MM.1S (cell line): ENCODE data around the gene CHST1.

Experiments
- DNase-seq: peaks from one replicate; pipeline ENCODE4 v3.0.0-alpha.2; 2015
- H2AFZ ChIP-seq: fragments of 300-600 bp; sonication (generic); 2 replicates; pipeline ENCODE4 v1.6.0; 2016; ENCODE audit warnings: antibody characterized with exemption, low read length
- H3F3A ChIP-seq: fragments of 300-600 bp; sonication (generic); 2 replicates; pipeline ENCODE4 v1.6.1; 2016; ENCODE audit warnings: mild to moderate bottlenecking, antibody characterized with exemption, low read length, moderate library complexity, mixed read lengths; ENCODE audit not compliant: insufficient read depth
- H3K27ac ChIP-seq: fragments of 300-600 bp; sonication (generic); 2 replicates; pipeline ENCODE4 v1.5.1; 2016; ENCODE audit warnings: mild to moderate bottlenecking, low read length
- H3K27me3 ChIP-seq: fragments of 300-600 bp; sonication (generic); replicated peaks from 2 replicates; pipeline ENCODE4 v1.6.0; 2016; ENCODE audit warnings: low read length; ENCODE audit not compliant: insufficient read depth
- H3K36me3 ChIP-seq: fragments of 300-600 bp; sonication (generic); replicated peaks from 2 replicates; pipeline ENCODE4 v1.6.1; 2016; ENCODE audit warnings: mild to moderate bottlenecking, low read length, mixed read lengths; ENCODE audit not compliant: insufficient read depth
- H3K4me1 ChIP-seq: fragments of 300-600 bp; sonication (generic); 2 replicates; pipeline ENCODE4 v1.6.1; 2016; ENCODE audit warnings: low read length, mixed read lengths
- H3K4me2 ChIP-seq: fragments of 300-600 bp; sonication (generic); 2 replicates; pipeline ENCODE4 v1.6.0; 2016; ENCODE audit warnings: low read depth, low read length
- H3K4me3 ChIP-seq: fragments of 300-600 bp; sonication (generic); 2 replicates; pipeline ENCODE4 v1.5.1; 2016; ENCODE audit warnings: low read length, mixed read lengths
- H3K79me2 ChIP-seq: fragments of 300-600 bp; sonication (generic); 2 replicates; pipeline ENCODE4 v1.6.1; 2016; ENCODE audit warnings: mixed run types, low read length, mixed read lengths
- H3K9ac ChIP-seq: fragments of 300-600 bp; sonication (generic); 2 replicates; pipeline ENCODE4 v1.6.1; 2016; ENCODE audit warnings: low read length, mixed read lengths
- H3K9me2 ChIP-seq: fragments of 300-600 bp; sonication (generic); replicated peaks from 2 replicates; pipeline ENCODE4 v1.6.1; 2016; ENCODE audit warnings: mild to moderate bottlenecking, low read length, mixed read lengths; ENCODE audit not compliant: insufficient read depth
- H3K9me3 ChIP-seq: fragments of 300-600 bp; sonication (generic); replicated peaks from 2 replicates; pipeline ENCODE4 v1.6.1; 2016; ENCODE audit warnings: mild to moderate bottlenecking, low read length, mixed read lengths; ENCODE audit not compliant: insufficient read depth
- H4K20me1 ChIP-seq: fragments of 300-600 bp; sonication (generic); 2 replicates; pipeline ENCODE4 v1.6.1; 2016; ENCODE audit warnings: mild to moderate bottlenecking, low read length, moderate library complexity, mixed read lengths; ENCODE audit not compliant: insufficient read depth
- CTCF ChIP-seq: fragments of 300-600 bp; sonication (generic); IDR thresholded peaks from 2 replicates; pipeline ENCODE4 v1.5.1; 2016; ENCODE audit warnings: antibody characterized with exemption, low read length, mixed read lengths
- EZH2 ChIP-seq: fragments of 300-600 bp; sonication (generic); optimal IDR thresholded peaks from 2 replicates; pipeline ENCODE3; 2017; ENCODE audit warnings: low read depth, mild to moderate bottlenecking, antibody characterized with exemption, low read length, mixed read lengths
- EZH2phosphoT487 ChIP-seq: fragments of 300-600 bp; sonication (generic); IDR thresholded peaks from 2 replicates; pipeline ENCODE4 v1.6.1; 2018; ENCODE audit warnings: antibody characterized with exemption, low read length

The CHST1 gene

DNA sequence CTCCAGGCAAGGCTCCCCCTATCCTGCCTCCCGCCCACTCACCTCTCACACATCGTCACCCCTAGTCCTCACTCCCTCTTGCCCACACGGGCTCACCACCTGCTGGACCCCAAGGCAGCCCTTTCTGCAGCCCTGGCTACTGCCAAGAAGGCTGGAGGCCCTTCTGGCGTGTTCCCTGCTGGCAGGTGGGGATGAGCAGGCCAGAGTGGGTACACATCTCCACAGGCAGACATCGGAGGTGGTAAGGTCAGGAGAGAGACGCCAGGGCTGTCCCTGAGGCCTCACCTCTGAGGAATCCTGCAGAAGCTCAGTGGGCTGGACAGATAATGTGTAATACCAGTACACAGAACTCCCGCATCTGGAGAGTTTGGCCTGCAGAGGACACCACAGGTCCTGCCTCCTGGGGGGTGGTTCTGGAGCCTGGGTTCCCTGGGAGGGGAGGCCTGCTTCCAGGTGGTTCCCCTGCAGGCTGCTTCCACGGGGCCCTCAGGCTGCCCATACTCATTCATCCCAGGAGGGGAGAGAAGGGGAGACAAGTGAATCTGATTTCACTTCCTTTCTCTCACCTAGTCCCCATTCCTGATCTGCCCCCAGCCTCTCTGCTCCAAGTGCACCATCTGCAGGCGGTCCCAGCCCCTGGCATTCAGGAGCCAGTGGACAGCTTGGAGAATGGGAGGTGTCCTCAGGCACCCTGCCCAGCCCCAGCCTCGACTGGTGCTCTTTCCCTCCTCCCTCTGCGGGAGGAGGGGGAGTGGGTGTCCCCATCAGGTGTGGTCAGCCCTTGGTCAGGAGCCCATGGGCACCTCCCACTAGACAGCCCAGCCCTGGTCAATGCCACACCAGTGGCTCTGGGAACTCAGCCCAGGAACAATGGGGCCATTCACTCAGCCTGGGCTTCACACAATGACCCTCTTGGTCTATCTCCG lies 6.1 kb upstream of the CHST1 start:
- Histone ChIP-seq H3K4me1 (no peaks in the 10 kb centered on the region), H3K9ac (no peak overlapping the region), H3K36me3 (no peaks in the 10 kb centered on the region), H3K9me2 (no peaks in the 10 kb centered on the region), H3K4me3 (no peak overlapping the region), H3K27me3 (peaks cover 37% of the 10 kb centered on the region), H3K4me2 (no peak overlapping the region), H3F3A (no peaks in the 10 kb centered on the region), H4K20me1 (no peaks in the 10 kb centered on the region), H3K79me2 (no peaks in the 10 kb centered on the region), H2AFZ (no peak overlapping the region), H3K9me3 (no peaks in the 10 kb centered on the region), H3K27ac (no peak overlapping the region)
- TF ChIP-seq EZH2 (no peak), CTCF (no peak), EZH2phosphoT487 (no peak)
- no peak for DNase-seq

DNA sequence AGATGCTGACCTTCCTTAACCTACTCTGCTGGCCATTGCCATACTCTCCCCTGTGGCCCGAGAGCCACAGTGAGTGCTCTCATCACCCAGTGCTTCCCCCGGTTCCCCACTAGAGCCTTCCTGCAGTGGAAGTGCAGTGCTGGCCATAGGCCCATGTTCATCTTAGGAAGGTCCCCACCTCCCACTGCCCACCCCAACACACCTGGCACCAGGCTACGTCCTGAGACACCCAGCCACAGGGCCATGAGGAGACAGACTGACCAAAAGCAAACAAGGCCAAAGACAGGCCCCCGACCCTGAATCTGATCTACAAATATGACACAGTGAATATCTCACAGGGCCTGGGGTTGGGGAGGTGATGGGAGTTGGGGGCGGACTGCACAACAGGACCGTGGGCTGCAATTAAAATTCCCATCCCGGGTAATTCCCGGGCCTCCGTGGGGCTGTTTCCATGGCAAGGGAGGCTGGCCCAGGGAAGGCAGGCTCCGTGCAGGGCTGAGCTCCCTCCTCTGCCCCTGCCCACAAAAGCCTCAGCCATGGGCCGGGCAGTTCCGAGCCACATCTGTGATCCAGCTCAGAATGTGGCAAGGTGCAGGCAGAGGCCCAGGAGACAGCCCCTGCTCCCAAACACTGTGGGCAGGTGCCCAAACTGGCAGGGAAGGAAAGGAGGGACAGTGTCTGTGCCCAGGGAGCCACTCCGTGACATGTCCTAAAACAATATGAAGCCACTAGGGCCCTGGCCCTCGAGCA lies 5.1 kb upstream of the CHST1 start:
- H2AFZ ChIP-seq: no peak overlapping the region
- H3K27ac ChIP-seq: no peak overlapping the region
- no peak overlapping the region for H3K9ac ChIP-seq
- no peaks in the 10 kb centered on the region for H3K9me3 ChIP-seq
- no peak overlapping the region for H3K4me2 ChIP-seq
- TF ChIP-seq EZH2phosphoT487: no peak
- TF ChIP-seq CTCF: no peak
- no peak for TF ChIP-seq EZH2
- peaks cover 45% of the 10 kb centered on the region for H3K27me3 ChIP-seq
- H3F3A ChIP-seq: no peaks in the 10 kb centered on the region
- no peaks in the 10 kb centered on the region for H3K9me2 ChIP-seq
- H3K79me2 ChIP-seq: no peaks in the 10 kb centered on the region
- H4K20me1 ChIP-seq: no peaks in the 10 kb centered on the region
- no peak for DNase-seq
- H3K4me3 ChIP-seq: no peak overlapping the region
- no peaks in the 10 kb centered on the region for H3K4me1 ChIP-seq
- no peaks in the 10 kb centered on the region for H3K36me3 ChIP-seq

DNA sequence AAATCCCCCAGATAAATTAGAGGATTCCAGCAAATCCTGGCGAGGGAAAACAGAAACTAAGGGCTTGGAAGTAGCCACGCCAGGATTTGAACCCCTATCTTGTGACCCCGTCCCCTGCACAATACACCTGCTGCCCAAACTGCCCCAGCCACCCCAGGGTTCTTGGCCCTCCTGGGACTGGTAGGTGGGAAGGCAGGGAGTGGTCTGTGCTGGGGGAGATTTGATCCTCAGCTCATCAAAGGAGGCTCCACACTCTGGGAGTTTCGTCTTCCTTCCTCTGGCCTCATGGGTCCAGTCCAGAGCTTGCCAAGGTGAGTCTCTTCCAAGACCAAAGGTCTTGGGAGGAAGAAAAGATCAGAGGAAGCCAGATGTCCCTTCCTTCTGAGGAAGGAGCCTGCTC lies 4.5 kb upstream of the CHST1 start:
- Histone ChIP-seq H3K4me3 (no peak overlapping the region), H3K27me3 (peaks cover 45% of the 10 kb centered on the region), H3K9ac (no peak overlapping the region), H3K36me3 (no peaks in the 10 kb centered on the region), H4K20me1 (no peaks in the 10 kb centered on the region), H3K9me2 (no peaks in the 10 kb centered on the region), H3F3A (no peaks in the 10 kb centered on the region), H3K4me2 (no peak overlapping the region), H2AFZ (no peak overlapping the region), H3K27ac (no peak overlapping the region), H3K4me1 (no peaks in the 10 kb centered on the region), H3K79me2 (no peaks in the 10 kb centered on the region), H3K9me3 (no peaks in the 10 kb centered on the region)
- DNase-seq: no peak
- no peak for TF ChIP-seq CTCF
- no peak for TF ChIP-seq EZH2phosphoT487
- TF ChIP-seq EZH2: no peak
